Measurements from ENCODE around the gene CAPSL.

CAPSL gene

DNA sequence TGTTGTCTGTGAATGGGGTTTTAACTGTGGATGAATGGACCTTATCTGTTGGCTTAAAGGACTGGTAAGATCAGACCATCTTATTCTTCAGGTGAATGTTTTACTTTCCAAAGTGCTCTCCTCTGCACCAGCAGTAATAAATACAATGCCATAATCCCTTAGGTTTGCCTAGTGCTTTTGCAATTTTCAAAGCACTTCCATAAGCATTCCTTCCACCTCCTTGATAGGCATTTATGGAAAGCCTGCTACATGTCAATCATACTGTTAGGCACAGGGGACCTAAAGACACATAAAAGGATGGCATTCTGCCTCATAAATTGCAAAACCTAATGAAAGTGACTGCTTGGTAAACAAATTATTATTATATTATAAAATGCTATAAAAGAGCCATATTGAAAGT lies 60.3 kb downstream of the CAPSL start:
- Histone ChIP-seq H3K4me1 (ENCODE audit: insufficient read depth, low read length, severe bottlenecking) (peaks cover 80% of the 10 kb centered on the region), H3F3A (ENCODE audit: insufficient read depth, low read length) (no peaks in the 10 kb centered on the region), H3K36me3 (ENCODE audit: insufficient read depth, low read length) (peaks cover 66% of the 10 kb centered on the region), H3K79me2 (ENCODE audit: insufficient read depth, low read length) (no peaks in the 10 kb centered on the region), H3K9me3 (ENCODE audit: low read length) (no peaks in the 10 kb centered on the region), H3K27ac (ENCODE audit: low read depth, low read length, poor library complexity, severe bottlenecking) (peak overlapping the region; percentile 98), H3K9ac (ENCODE audit: low read length) (no peak overlapping the region), H3K27me3 (ENCODE audit: insufficient read depth, low read length) (no peaks in the 10 kb centered on the region), H3K4me3 (ENCODE audit: low read depth, low read length, poor library complexity, severe bottlenecking) (no peak overlapping the region), H3K9me2 (ENCODE audit: low read depth, low read length) (no peaks in the 10 kb centered on the region), H3K4me2 (ENCODE audit: low read length) (no peak overlapping the region), H2AFZ (ENCODE audit: low read length) (no peak overlapping the region), H4K20me1 (ENCODE audit: insufficient read depth, low read length) (no peaks in the 10 kb centered on the region)
- no peak for TF ChIP-seq EZH2 (IDR thresholded peaks at IDR 0.05; ENCODE audit: borderline replicate concordance, low read length)
- no peak for TF ChIP-seq CTCF (IDR thresholded peaks at IDR 0.05; ENCODE audit: low read length)

- peak overlapping the region; percentile 98 for H3K27ac ChIP-seq (ENCODE audit: low read depth, low read length, poor library complexity, severe bottlenecking)
- H3K36me3 ChIP-seq (ENCODE audit: insufficient read depth, low read length): peaks cover 69% of the 10 kb centered on the region
- no peaks in the 10 kb centered on the region for H3K9me3 ChIP-seq (ENCODE audit: low read length)
- no peak overlapping the region for H2AFZ ChIP-seq (ENCODE audit: low read length)
- peaks cover 77% of the 10 kb centered on the region for H3K4me1 ChIP-seq (ENCODE audit: insufficient read depth, low read length, severe bottlenecking)
- no peak overlapping the region for H3K9ac ChIP-seq (ENCODE audit: low read length)
- no peaks in the 10 kb centered on the region for H3K9me2 ChIP-seq (ENCODE audit: low read depth, low read length)
- H3K4me3 ChIP-seq (ENCODE audit: low read depth, low read length, poor library complexity, severe bottlenecking): no peak overlapping the region
- H3F3A ChIP-seq (ENCODE audit: insufficient read depth, low read length): no peaks in the 10 kb centered on the region
- no peak overlapping the region for H3K4me2 ChIP-seq (ENCODE audit: low read length)
- no peaks in the 10 kb centered on the region for H4K20me1 ChIP-seq (ENCODE audit: insufficient read depth, low read length)
- TF ChIP-seq EZH2 (IDR thresholded peaks at IDR 0.05; ENCODE audit: borderline replicate concordance, low read length) (no peak), CTCF (IDR thresholded peaks at IDR 0.05; ENCODE audit: low read length) (no peak)
- H3K79me2 ChIP-seq (ENCODE audit: insufficient read depth, low read length): no peaks in the 10 kb centered on the region
- no peaks in the 10 kb centered on the region for H3K27me3 ChIP-seq (ENCODE audit: insufficient read depth, low read length)
These were observed 60.8 kb downstream of the CAPSL start for GRCh38 chr5:35877655-35878054.

- no peak for TF ChIP-seq EZH2 (IDR thresholded peaks at IDR 0.05; ENCODE audit: borderline replicate concordance, low read length)
- TF ChIP-seq CTCF (IDR thresholded peaks at IDR 0.05; ENCODE audit: low read length): no peak
- no peaks in the 10 kb centered on the region for H3K27me3 ChIP-seq (ENCODE audit: insufficient read depth, low read length)
- no peaks in the 10 kb centered on the region for H3K9me2 ChIP-seq (ENCODE audit: low read depth, low read length)
- H2AFZ ChIP-seq (ENCODE audit: low read length): no peak overlapping the region
- H3K4me2 ChIP-seq (ENCODE audit: low read length): no peak overlapping the region
- no peak overlapping the region for H3K4me3 ChIP-seq (ENCODE audit: low read depth, low read length, poor library complexity, severe bottlenecking)
- H3K27ac ChIP-seq (ENCODE audit: low read depth, low read length, poor library complexity, severe bottlenecking): peak overlapping the region; percentile 98
- no peaks in the 10 kb centered on the region for H3K9me3 ChIP-seq (ENCODE audit: low read length)
- no peaks in the 10 kb centered on the region for H4K20me1 ChIP-seq (ENCODE audit: insufficient read depth, low read length)
- no peaks in the 10 kb centered on the region for H3K79me2 ChIP-seq (ENCODE audit: insufficient read depth, low read length)
- H3F3A ChIP-seq (ENCODE audit: insufficient read depth, low read length): no peaks in the 10 kb centered on the region
- no peak overlapping the region for H3K9ac ChIP-seq (ENCODE audit: low read length)
- H3K36me3 ChIP-seq (ENCODE audit: insufficient read depth, low read length): peaks cover 76% of the 10 kb centered on the region
- peaks cover 70% of the 10 kb centered on the region for H3K4me1 ChIP-seq (ENCODE audit: insufficient read depth, low read length, severe bottlenecking)
These were observed 61.5 kb downstream of the CAPSL start for GRCh38 chr5:35876922-35877321.
